ENCODE data around the gene PYURF.

DNA sequence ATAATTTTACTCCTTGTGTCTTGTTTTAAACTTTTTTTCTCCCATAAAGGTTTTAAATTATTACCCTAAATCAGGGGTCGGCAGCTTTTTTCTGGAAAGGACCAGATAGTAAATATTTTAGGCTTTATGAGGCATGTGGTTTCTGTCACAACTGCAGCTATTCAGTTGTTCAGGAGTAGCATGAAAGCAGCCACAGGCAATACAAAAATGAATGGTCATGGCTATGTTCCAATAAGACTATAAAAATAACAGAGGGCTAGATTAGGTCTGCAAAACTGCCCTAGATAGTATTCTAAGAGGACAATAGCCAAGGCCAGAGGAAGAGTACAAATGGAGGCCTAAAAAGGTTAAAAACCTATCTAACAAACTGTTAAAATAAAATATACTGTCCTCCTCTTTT, 42.0 kb downstream of the PYURF start:
- TF ChIP-seq, protein P1, sequence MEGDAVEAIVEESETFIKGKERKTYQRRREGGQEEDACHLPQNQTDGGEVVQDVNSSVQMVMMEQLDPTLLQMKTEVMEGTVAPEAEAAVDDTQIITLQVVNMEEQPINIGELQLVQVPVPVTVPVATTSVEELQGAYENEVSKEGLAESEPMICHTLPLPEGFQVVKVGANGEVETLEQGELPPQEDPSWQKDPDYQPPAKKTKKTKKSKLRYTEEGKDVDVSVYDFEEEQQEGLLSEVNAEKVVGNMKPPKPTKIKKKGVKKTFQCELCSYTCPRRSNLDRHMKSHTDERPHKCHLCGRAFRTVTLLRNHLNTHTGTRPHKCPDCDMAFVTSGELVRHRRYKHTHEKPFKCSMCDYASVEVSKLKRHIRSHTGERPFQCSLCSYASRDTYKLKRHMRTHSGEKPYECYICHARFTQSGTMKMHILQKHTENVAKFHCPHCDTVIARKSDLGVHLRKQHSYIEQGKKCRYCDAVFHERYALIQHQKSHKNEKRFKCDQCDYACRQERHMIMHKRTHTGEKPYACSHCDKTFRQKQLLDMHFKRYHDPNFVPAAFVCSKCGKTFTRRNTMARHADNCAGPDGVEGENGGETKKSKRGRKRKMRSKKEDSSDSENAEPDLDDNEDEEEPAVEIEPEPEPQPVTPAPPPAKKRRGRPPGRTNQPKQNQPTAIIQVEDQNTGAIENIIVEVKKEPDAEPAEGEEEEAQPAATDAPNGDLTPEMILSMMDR (IDR thresholded peaks at IDR 0.05), result no peak
- TF ChIP-seq ZFX (IDR thresholded peaks at IDR 0.05; ENCODE audit: borderline replicate concordance), result no peak

All from 22Rv1 (cell line).